ENCODE results near the gene MRAP2.
"Not testable (repeated sequence)": the region's sequence is repeated elsewhere in the genome, so short reads cannot be mapped to it uniquely, and the experiment has no call there.

MRAP2 gene

GRCh38 chr6:84093441-84094435 lies 60.2 kb downstream of the MRAP2 start:
- Histone ChIP-seq H3K4me1 (no peaks in the 10 kb centered on the region), H3K36me3 (ENCODE audit: control insufficient read depth, insufficient read depth, low read length) (no peaks in the 10 kb centered on the region), H3K4me3 (ENCODE audit: low read depth, low read length) (no peak overlapping the region), H3K9ac (no peak overlapping the region), H3K27ac (no peak overlapping the region), H2AFZ (no peak overlapping the region), H3K27me3 (ENCODE audit: control insufficient read depth, insufficient read depth, low read length) (no peaks in the 10 kb centered on the region), H3K79me2 (no peaks in the 10 kb centered on the region), H3K4me2 (ENCODE audit: low read length) (no peak overlapping the region), H3K9me3 (ENCODE audit: control insufficient read depth, low read length) (no peaks in the 10 kb centered on the region)
- no peak for TF ChIP-seq CTCF (IDR thresholded peaks at IDR 0.05)

GRCh38 chr6:84095156-84095555 lies 61.6 kb downstream of the MRAP2 start:
- no peaks in the 10 kb centered on the region for H3K4me1 ChIP-seq
- no peak overlapping the region for H3K27ac ChIP-seq
- H3K27me3 ChIP-seq (ENCODE audit: control insufficient read depth, insufficient read depth, low read length): no peaks in the 10 kb centered on the region
- TF ChIP-seq CTCF (IDR thresholded peaks at IDR 0.05): no peak
- H3K4me2 ChIP-seq (ENCODE audit: low read length): no peak overlapping the region
- no peak overlapping the region for H2AFZ ChIP-seq
- no peaks in the 10 kb centered on the region for H3K79me2 ChIP-seq
- H3K9me3 ChIP-seq (ENCODE audit: control insufficient read depth, low read length): no peaks in the 10 kb centered on the region
- H3K9ac ChIP-seq: no peak overlapping the region
- H3K36me3 ChIP-seq (ENCODE audit: control insufficient read depth, insufficient read depth, low read length): no peaks in the 10 kb centered on the region
- H3K4me3 ChIP-seq (ENCODE audit: low read depth, low read length): no peak overlapping the region

- Histone ChIP-seq H3K36me3 (ENCODE audit: control insufficient read depth, insufficient read depth, low read length) (no peaks in the 10 kb centered on the region), H3K79me2 (no peaks in the 10 kb centered on the region), H3K4me2 (ENCODE audit: low read length) (no peak overlapping the region), H3K9me3 (ENCODE audit: control insufficient read depth, low read length) (no peaks in the 10 kb centered on the region), H3K9ac (no peak overlapping the region), H3K4me1 (no peaks in the 10 kb centered on the region), H3K4me3 (ENCODE audit: low read depth, low read length) (no peak overlapping the region), H3K27me3 (ENCODE audit: control insufficient read depth, insufficient read depth, low read length) (no peaks in the 10 kb centered on the region), H3K27ac (no peak overlapping the region), H2AFZ (no peak overlapping the region)
- TF ChIP-seq CTCF (IDR thresholded peaks at IDR 0.05): no peak
These were observed 69.5 kb downstream of the MRAP2 start for GRCh38 chr6:84103029-84103428.

- H3K9ac ChIP-seq; H3K36me3 ChIP-seq (ENCODE audit: control insufficient read depth, insufficient read depth, low read length); H3K4me2 ChIP-seq (ENCODE audit: low read length); H3K4me1 ChIP-seq; H3K27ac ChIP-seq; H3K4me3 ChIP-seq (ENCODE audit: low read depth, low read length); H3K27me3 ChIP-seq (ENCODE audit: control insufficient read depth, insufficient read depth, low read length); H2AFZ ChIP-seq; H3K79me2 ChIP-seq; H3K9me3 ChIP-seq (ENCODE audit: control insufficient read depth, low read length): not testable (repeated sequence)
These were observed 71.8 kb downstream of the MRAP2 start for GRCh38 chr6:84105215-84105924.

- no peaks in the 10 kb centered on the region for H3K79me2 ChIP-seq
- no peak overlapping the region for H3K9ac ChIP-seq
- H3K4me1 ChIP-seq: no peaks in the 10 kb centered on the region
- H3K27me3 ChIP-seq (ENCODE audit: control insufficient read depth, insufficient read depth, low read length): no peaks in the 10 kb centered on the region
- no peaks in the 10 kb centered on the region for H3K36me3 ChIP-seq (ENCODE audit: control insufficient read depth, insufficient read depth, low read length)
- no peak overlapping the region for H3K27ac ChIP-seq
- H2AFZ ChIP-seq: no peak overlapping the region
- no peak overlapping the region for H3K4me3 ChIP-seq (ENCODE audit: low read depth, low read length)
- TF ChIP-seq CTCF (IDR thresholded peaks at IDR 0.05): no peak
- no peak overlapping the region for H3K4me2 ChIP-seq (ENCODE audit: low read length)
- H3K9me3 ChIP-seq (ENCODE audit: control insufficient read depth, low read length): no peaks in the 10 kb centered on the region
These were observed 73.9 kb downstream of the MRAP2 start for GRCh38 chr6:84107495-84107894.

GRCh38 chr6:84111351-84111750 lies 77.8 kb downstream of the MRAP2 start:
- H2AFZ ChIP-seq; H3K27ac ChIP-seq; H3K4me3 ChIP-seq (ENCODE audit: low read depth, low read length); H3K36me3 ChIP-seq (ENCODE audit: control insufficient read depth, insufficient read depth, low read length); H3K79me2 ChIP-seq; H3K4me2 ChIP-seq (ENCODE audit: low read length); H3K4me1 ChIP-seq; H3K27me3 ChIP-seq (ENCODE audit: control insufficient read depth, insufficient read depth, low read length); H3K9me3 ChIP-seq (ENCODE audit: control insufficient read depth, low read length); H3K9ac ChIP-seq: not testable (repeated sequence)

- H3K36me3 ChIP-seq (ENCODE audit: control insufficient read depth, insufficient read depth, low read length); H3K27me3 ChIP-seq (ENCODE audit: control insufficient read depth, insufficient read depth, low read length); H3K4me1 ChIP-seq; H3K27ac ChIP-seq; H3K4me2 ChIP-seq (ENCODE audit: low read length); H2AFZ ChIP-seq; H3K4me3 ChIP-seq (ENCODE audit: low read depth, low read length); H3K79me2 ChIP-seq; H3K9me3 ChIP-seq (ENCODE audit: control insufficient read depth, low read length); H3K9ac ChIP-seq: not testable (repeated sequence)
These were observed 81.5 kb downstream of the MRAP2 start for GRCh38 chr6:84114933-84115594.

Data from parathyroid adenoma (tissue), 2 donors.